ENCODE results near the gene TMCC3. TPM values are rescaled to one million over a fixed set of nuclear protein-coding genes. Genes with fewer than 3 reads are reported as not detected.
"Not testable (repeated sequence)": the region's sequence is repeated elsewhere in the genome, so short reads cannot be mapped to it uniquely, and the experiment has no call there.

TMCC3 gene
- total RNA-seq, 1 experiment from 2014 or later: 2.2 TPM

GRCh38 chr12:94593822-94594442, 56.4 kb downstream of the TMCC3 start (continued):
- TF ChIP-seq ARID4B (CRISPR knock-in tag; IDR thresholded peaks at IDR 0.05; ENCODE audit: borderline replicate concordance): no peak
- no peak for TF ChIP-seq ATF3 (CRISPR knock-in tag; conservative IDR thresholded peaks at IDR 0.05)
- no peak for TF ChIP-seq ZNF281 (CRISPR knock-in tag; IDR thresholded peaks at IDR 0.05)
- TF ChIP-seq AR (CRISPR knock-in tag; IDR thresholded peaks at IDR 0.05): no peak

- CTCF ChIA-PET: interaction anchor here (0.6 to 0.7 kb wide), 3 partner anchors 13 to 223 kb away, joined by 3 read pairs; no protein-coding TSS in a partner anchor
- DNase-seq (ENCODE audit: low spot score); H3K9me3 Mint-ChIP-seq; H3K27me3 Mint-ChIP-seq (ENCODE audit: low read depth); H3K36me3 Mint-ChIP-seq; POLR2A ChIA-PET; H3K27ac Mint-ChIP-seq; ATAC-seq; H3K4me3 Mint-ChIP-seq: not testable (repeated sequence)
- peaks cover 18% of the 10 kb centered on the region for H3K4me1 Mint-ChIP-seq
These were observed 57.6 kb downstream of the TMCC3 start for GRCh38 chr12:94592723-94593122.

GRCh38 chr12:94592080-94592479, 58.3 kb downstream of the TMCC3 start:
- H3K4me1 Mint-ChIP-seq: peaks cover 18% of the 10 kb centered on the region
- ATAC-seq: no peak

More at GRCh38 chr12:94592080-94592479, 58.3 kb downstream of the TMCC3 start:
- ChIA-PET POLR2A (no interaction called here), CTCF (interaction anchor here (0.6 to 0.7 kb wide), 2 partner anchors 119 to 224 kb away, joined by 3 read pairs; no protein-coding TSS in a partner anchor)
- Mint-ChIP-seq H3K27ac (no peak overlapping the region), H3K27me3 (ENCODE audit: low read depth) (no peaks in the 10 kb centered on the region), H3K36me3 (no peaks in the 10 kb centered on the region), H3K9me3 (no peaks in the 10 kb centered on the region), H3K4me3 (no peak overlapping the region)
- DNase-seq (ENCODE audit: low spot score): no peak
- no peak for TF ChIP-seq ATF2 (CRISPR knock-in tag; IDR thresholded peaks at IDR 0.05; ENCODE audit: borderline replicate concordance, low read depth)
- no peak for TF ChIP-seq USF1 (CRISPR knock-in tag; IDR thresholded peaks at IDR 0.05)
- no peak for TF ChIP-seq TEAD4 (CRISPR knock-in tag; IDR thresholded peaks at IDR 0.05)
- no peak for TF ChIP-seq HMGXB4 (CRISPR knock-in tag; IDR thresholded peaks at IDR 0.05)
- TF ChIP-seq NR2C2 (CRISPR knock-in tag; IDR thresholded peaks at IDR 0.05): no peak
- no peak for TF ChIP-seq FOXP4 (CRISPR knock-in tag; IDR thresholded peaks at IDR 0.05)
- TF ChIP-seq ZNF121 (CRISPR knock-in tag; IDR thresholded peaks at IDR 0.05): no peak
